ENCODE results near the gene FGF1. TPM values are rescaled to one million over a fixed set of nuclear protein-coding genes. Genes with fewer than 3 reads are reported as not detected.

FGF1 gene
- polyA plus RNA-seq, 1 of the 3 experiments (the other 2 are of a cell fraction), result 5.3 TPM

- Histone ChIP-seq H2AFZ (ENCODE audit: low read depth) (no peak overlapping the region), H3K9me2 (no peaks in the 10 kb centered on the region), H3K4me3 (ENCODE audit: low read depth in 2 of 2, low read length in 1 of 2) (no peak overlapping the region), H3K36me3 (replicated peaks in 1 of 2; ENCODE audit: control insufficient read depth in 1 of 2, insufficient read depth in 2 of 2, low read length in 1 of 2) (no peaks in the 10 kb centered on the region), H3K4me1 (ENCODE audit: control insufficient read depth in 1 of 2, insufficient read depth in 2 of 2, low read depth in 1 of 2, low read length in 1 of 2) (peaks cover 0 to 1% of the 10 kb centered on the region in 2 experiments; a peak in 1 of 4 replicates), H4K20me1 (ENCODE audit: insufficient read depth) (no peaks in the 10 kb centered on the region), H3K27me3 (ENCODE audit: insufficient read depth) (no peaks in the 10 kb centered on the region), H3F3A (replicated peaks; ENCODE audit: insufficient read depth) (peaks cover 3% of the 10 kb centered on the region), H3K9ac (no peak overlapping the region), H3K9me3 (no peaks in the 10 kb centered on the region), H3K27ac (ENCODE audit: low read depth in 2 of 2, low read length in 1 of 2) (no peak overlapping the region), H3K4me2 (no peak overlapping the region), H3K79me2 (ENCODE audit: insufficient read depth) (no peaks in the 10 kb centered on the region)
- DNase-seq, result no peak
- ChIA-PET CTCF (interaction anchor here (0.6 to 13.0 kb wide), 12 partner anchors 9 to 636 kb away, joined by 3 to 244 read pairs (median 4); partner anchors contain the start of gene RNF14), POLR2A (no interaction called here)
- TF ChIP-seq FOXM1 (IDR thresholded peaks at IDR 0.05; ENCODE audit: low read depth) (no peak), CTCF (IDR thresholded peaks at IDR 0.05) (no peak), EZH2phosphoT487 (IDR thresholded peaks at IDR 0.05; ENCODE audit: borderline replicate concordance, low read depth) (no peak), USF1 (IDR thresholded peaks at IDR 0.05; ENCODE audit: borderline replicate concordance, low read depth) (no peak), NRF1 (IDR thresholded peaks at IDR 0.05; ENCODE audit: low read depth, low read length) (no peak), RCOR1 (IDR thresholded peaks at IDR 0.05; ENCODE audit: low read length) (no peak), RXRA (IDR thresholded peaks at IDR 0.05; ENCODE audit: borderline replicate concordance, low read depth) (no peak), USF2 (IDR thresholded peaks at IDR 0.05; ENCODE audit: borderline replicate concordance, low read depth, low read length) (no peak), FOSL2 (IDR thresholded peaks at IDR 0.05; ENCODE audit: borderline replicate concordance, low read depth) (no peak), SIN3A (IDR thresholded peaks at IDR 0.05; ENCODE audit: borderline replicate concordance, low read depth, low read length) (no peak), TCF12 (IDR thresholded peaks at IDR 0.05) (no peak), POLR2AphosphoS5 (IDR thresholded peaks at IDR 0.05; ENCODE audit: low read depth, low read length) (no peak), MAX (IDR thresholded peaks at IDR 0.05; ENCODE audit: low read depth) (no peak), YY1 (IDR thresholded peaks at IDR 0.05; ENCODE audit: low read depth) (no peak)
- WGBS (ENCODE audit: low lambda C conversion rate), result 85% methylated on average over 5 of the region's 5 CpGs
These were observed 80.3 kb downstream of the FGF1 start for GRCh38 chr5:142605611-142606010.
